ENCODE results near the gene CDA. TPM values are rescaled to one million over a fixed set of nuclear protein-coding genes. Genes with fewer than 3 reads are reported as not detected.

Gene CDA
- total RNA-seq, 1 donor from 2014 or later = not detected

DNA sequence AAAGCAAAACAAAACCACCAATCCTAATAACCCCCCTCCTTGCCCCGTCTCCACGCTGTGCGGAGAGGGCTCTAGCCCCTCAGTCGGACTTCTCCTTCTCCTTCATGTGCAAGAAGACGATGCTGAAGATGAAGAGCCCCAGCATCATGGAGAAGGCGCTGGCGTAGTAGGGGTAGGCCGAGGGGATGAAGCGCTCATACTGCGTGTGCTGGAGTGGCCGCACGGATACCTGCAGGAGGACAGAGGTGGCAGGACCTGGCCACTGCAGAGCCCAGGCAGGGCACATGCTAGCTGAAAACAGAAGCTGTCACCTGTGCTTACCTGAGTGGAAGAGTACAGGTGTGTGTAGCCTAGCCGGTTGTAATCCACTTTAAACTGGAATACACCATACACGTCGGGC lies 63.4 kb downstream of the CDA start:
- H3K27me3 ChIP-seq (ENCODE audit: insufficient read depth, low read length) = no peaks in the 10 kb centered on the region
- Mint-ChIP-seq H3K27me3 (ENCODE audit: low read depth, unreplicated experiment) (no peaks in the 10 kb centered on the region), H3K4me1 (ENCODE audit: low read depth, unreplicated experiment) (no peaks in the 10 kb centered on the region), H3K27ac (ENCODE audit: unreplicated experiment) (no peak overlapping the region), H3K36me3 (ENCODE audit: low read depth, unreplicated experiment) (peaks cover 31% of the 10 kb centered on the region), H3K9me3 (ENCODE audit: unreplicated experiment) (no peaks in the 10 kb centered on the region), H3K4me3 (ENCODE audit: unreplicated experiment) (no peak overlapping the region)
- FAIRE-seq (no peak), DNase-seq (ENCODE audit: low read depth) (no peak)
- H4K20me1 ChIP-seq (ENCODE audit: insufficient read depth, low read length) = peaks cover 43% of the 10 kb centered on the region
- no peak for TF ChIP-seq EZH2 (IDR thresholded peaks at IDR 0.05; ENCODE audit: insufficient read depth, low read length)
- TF ChIP-seq, protein P1, sequence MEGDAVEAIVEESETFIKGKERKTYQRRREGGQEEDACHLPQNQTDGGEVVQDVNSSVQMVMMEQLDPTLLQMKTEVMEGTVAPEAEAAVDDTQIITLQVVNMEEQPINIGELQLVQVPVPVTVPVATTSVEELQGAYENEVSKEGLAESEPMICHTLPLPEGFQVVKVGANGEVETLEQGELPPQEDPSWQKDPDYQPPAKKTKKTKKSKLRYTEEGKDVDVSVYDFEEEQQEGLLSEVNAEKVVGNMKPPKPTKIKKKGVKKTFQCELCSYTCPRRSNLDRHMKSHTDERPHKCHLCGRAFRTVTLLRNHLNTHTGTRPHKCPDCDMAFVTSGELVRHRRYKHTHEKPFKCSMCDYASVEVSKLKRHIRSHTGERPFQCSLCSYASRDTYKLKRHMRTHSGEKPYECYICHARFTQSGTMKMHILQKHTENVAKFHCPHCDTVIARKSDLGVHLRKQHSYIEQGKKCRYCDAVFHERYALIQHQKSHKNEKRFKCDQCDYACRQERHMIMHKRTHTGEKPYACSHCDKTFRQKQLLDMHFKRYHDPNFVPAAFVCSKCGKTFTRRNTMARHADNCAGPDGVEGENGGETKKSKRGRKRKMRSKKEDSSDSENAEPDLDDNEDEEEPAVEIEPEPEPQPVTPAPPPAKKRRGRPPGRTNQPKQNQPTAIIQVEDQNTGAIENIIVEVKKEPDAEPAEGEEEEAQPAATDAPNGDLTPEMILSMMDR (IDR thresholded peaks at IDR 0.05; ENCODE audit: insufficient read depth, low read depth, low read length) = no peak
- H2AFZ ChIP-seq (ENCODE audit: low read depth, low read length) = no peak overlapping the region
- no peak overlapping the region for H3K27ac ChIP-seq (ENCODE audit: low read depth, low read length)
- peaks cover 58% of the 10 kb centered on the region for H3K36me3 ChIP-seq (ENCODE audit: insufficient read depth, low read length)
- H3K79me2 ChIP-seq (ENCODE audit: insufficient read depth, low read length) = peaks cover 22% of the 10 kb centered on the region
- no peaks in the 10 kb centered on the region for H3K4me1 ChIP-seq (ENCODE audit: insufficient read depth, low read length)
- no peaks in the 10 kb centered on the region for H3K9me3 ChIP-seq (ENCODE audit: insufficient read depth, low read depth, low read length)
- H3K9ac ChIP-seq (ENCODE audit: low read length) = no peak overlapping the region
- H3K4me3 ChIP-seq (ENCODE audit: insufficient read depth, low read depth, low read length) = no peak overlapping the region
- no peak overlapping the region for H3K4me2 ChIP-seq (ENCODE audit: low read length)

DNA sequence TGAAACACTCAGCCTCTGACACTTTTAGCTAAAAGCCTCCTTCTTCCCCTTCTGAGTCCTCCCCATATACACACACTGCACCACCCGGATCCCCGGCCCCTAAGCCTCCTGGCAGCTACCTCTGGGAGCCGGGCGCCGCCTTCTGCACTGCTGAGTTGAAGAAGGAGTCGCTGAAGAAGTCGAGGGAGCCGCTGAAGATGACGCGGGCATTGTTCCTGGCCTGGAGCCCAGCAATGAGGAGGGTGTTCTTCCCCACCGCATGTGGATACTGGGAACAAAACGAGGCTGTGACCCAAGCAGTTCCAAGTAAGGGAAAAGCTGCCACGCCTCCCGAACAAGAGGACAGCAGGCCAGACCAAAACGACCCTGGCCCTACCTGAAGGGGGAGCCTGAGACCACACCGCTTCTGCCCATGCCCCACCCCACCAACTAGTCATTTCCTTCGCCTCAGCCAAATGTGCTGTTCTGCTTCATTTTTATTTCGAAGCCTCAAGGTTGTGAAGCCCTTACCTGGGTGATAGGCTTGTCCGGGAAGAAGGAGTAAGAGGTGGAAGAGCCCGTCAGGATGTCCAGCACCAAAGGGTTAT lies 65.3 kb downstream of the CDA start:
- no peak overlapping the region for H3K27ac Mint-ChIP-seq (ENCODE audit: unreplicated experiment)

DNA sequence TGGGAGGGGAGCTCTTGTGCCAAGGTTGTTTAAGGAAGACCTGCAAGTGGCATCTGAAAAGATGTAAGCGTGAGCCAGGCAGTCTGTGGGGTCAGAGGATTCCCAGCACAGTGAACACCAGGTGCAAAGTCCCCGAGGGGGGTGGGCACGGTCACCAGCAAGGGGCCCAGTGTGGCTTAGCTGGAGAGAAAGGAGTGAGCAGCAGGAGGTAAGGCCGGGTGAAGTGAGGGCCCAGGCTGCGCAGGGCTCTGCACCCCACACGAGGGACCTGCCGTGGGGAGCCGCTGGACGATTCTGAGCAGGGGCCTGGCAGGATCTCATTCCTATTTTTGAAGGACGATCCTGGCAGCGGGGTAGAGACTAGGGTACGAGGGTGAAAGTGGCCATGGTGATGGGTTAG lies 68.1 kb downstream of the CDA start:
- Histone ChIP-seq H3K4me2 (ENCODE audit: low read length) (no peak overlapping the region), H3K36me3 (ENCODE audit: insufficient read depth, low read length) (peaks cover 42% of the 10 kb centered on the region), H3K27ac (ENCODE audit: low read depth, low read length) (no peak overlapping the region), H4K20me1 (ENCODE audit: insufficient read depth, low read length) (peaks cover 74% of the 10 kb centered on the region), H3K27me3 (ENCODE audit: insufficient read depth, low read length) (no peaks in the 10 kb centered on the region), H3K4me3 (ENCODE audit: insufficient read depth, low read depth, low read length) (no peak overlapping the region), H3K9me3 (ENCODE audit: insufficient read depth, low read depth, low read length) (no peaks in the 10 kb centered on the region), H2AFZ (ENCODE audit: low read depth, low read length) (no peak overlapping the region), H3K9ac (ENCODE audit: low read length) (no peak overlapping the region), H3K79me2 (ENCODE audit: insufficient read depth, low read length) (peaks cover 61% of the 10 kb centered on the region), H3K4me1 (ENCODE audit: insufficient read depth, low read length) (peaks cover 12% of the 10 kb centered on the region)
- Mint-ChIP-seq H3K36me3 (ENCODE audit: low read depth, unreplicated experiment) (peaks cover 17% of the 10 kb centered on the region), H3K4me1 (ENCODE audit: low read depth, unreplicated experiment) (peaks cover 1% of the 10 kb centered on the region), H3K27ac (ENCODE audit: unreplicated experiment) (no peak overlapping the region), H3K4me3 (ENCODE audit: unreplicated experiment) (no peak overlapping the region), H3K27me3 (ENCODE audit: low read depth, unreplicated experiment) (no peaks in the 10 kb centered on the region), H3K9me3 (ENCODE audit: unreplicated experiment) (no peaks in the 10 kb centered on the region)
- DNase-seq (ENCODE audit: low read depth) (no peak), FAIRE-seq (no peak)
- TF ChIP-seq EZH2 (IDR thresholded peaks at IDR 0.05; ENCODE audit: insufficient read depth, low read length) = no peak
- TF ChIP-seq, protein P1 (IDR thresholded peaks at IDR 0.05; ENCODE audit: insufficient read depth, low read depth, low read length) = no peak

More for the DNA sequence above, 65.3 kb downstream of the CDA start:
- H2AFZ ChIP-seq (ENCODE audit: low read depth, low read length) = no peak overlapping the region
- H3K27me3 Mint-ChIP-seq (ENCODE audit: low read depth, unreplicated experiment) = no peaks in the 10 kb centered on the region
- no peaks in the 10 kb centered on the region for H3K9me3 Mint-ChIP-seq (ENCODE audit: unreplicated experiment)
- no peak overlapping the region for H3K4me2 ChIP-seq (ENCODE audit: low read length)
- FAIRE-seq (no peak), DNase-seq (ENCODE audit: low read depth) (no peak)
- H3K4me1 ChIP-seq (ENCODE audit: insufficient read depth, low read length) = no peaks in the 10 kb centered on the region
- TF ChIP-seq, protein P1 (IDR thresholded peaks at IDR 0.05; ENCODE audit: insufficient read depth, low read depth, low read length) = no peak
- no peak for TF ChIP-seq EZH2 (IDR thresholded peaks at IDR 0.05; ENCODE audit: insufficient read depth, low read length)
- H3K36me3 Mint-ChIP-seq (ENCODE audit: low read depth, unreplicated experiment) = peaks cover 32% of the 10 kb centered on the region
- no peaks in the 10 kb centered on the region for H3K4me1 Mint-ChIP-seq (ENCODE audit: low read depth, unreplicated experiment)
- H3K36me3 ChIP-seq (ENCODE audit: insufficient read depth, low read length) = peaks cover 57% of the 10 kb centered on the region
- peaks cover 58% of the 10 kb centered on the region for H4K20me1 ChIP-seq (ENCODE audit: insufficient read depth, low read length)
- H3K79me2 ChIP-seq (ENCODE audit: insufficient read depth, low read length) = peaks cover 41% of the 10 kb centered on the region
- H3K9me3 ChIP-seq (ENCODE audit: insufficient read depth, low read depth, low read length) = no peaks in the 10 kb centered on the region
- no peak overlapping the region for H3K27ac ChIP-seq (ENCODE audit: low read depth, low read length)
- no peak overlapping the region for H3K4me3 ChIP-seq (ENCODE audit: insufficient read depth, low read depth, low read length)
- H3K9ac ChIP-seq (ENCODE audit: low read length) = no peak overlapping the region
- H3K27me3 ChIP-seq (ENCODE audit: insufficient read depth, low read length) = no peaks in the 10 kb centered on the region
- H3K4me3 Mint-ChIP-seq (ENCODE audit: unreplicated experiment) = no peak overlapping the region
